Medulla oblongata (tissue), 1 donor: ENCODE data around the gene CDKN2AIP.

Experiments
- DNase-seq: peaks from one replicate; pipeline ENCODE4 v3.0.0-alpha.2; 2015; ENCODE audit errors: extremely low spot score

The CDKN2AIP gene

DNA sequence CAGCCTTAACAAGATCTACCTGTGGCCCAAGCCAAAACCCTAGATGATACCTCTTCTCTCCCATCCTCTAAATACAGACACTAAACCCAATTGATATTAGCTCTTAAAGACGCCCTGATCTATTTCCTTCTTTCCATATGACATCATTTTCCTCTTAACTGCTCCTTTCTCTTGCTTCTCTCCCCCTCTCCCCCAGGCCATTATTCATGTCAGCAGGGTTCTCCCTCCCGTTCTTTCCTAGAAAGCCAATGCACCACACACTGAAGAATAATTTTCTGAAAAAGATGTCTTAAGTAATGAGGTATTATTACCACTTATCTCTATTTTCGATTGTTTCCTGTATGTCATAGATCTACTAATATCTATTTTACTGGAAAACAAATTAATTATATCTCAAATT, 50.7 kb downstream of the CDKN2AIP start:
- DNase-seq: no peak
